SK-N-MC (cell line): ENCODE measurements around the gene AHCY.

Experiments
- EZH2 ChIP-seq: fragments of 200-600 bp; sonication (generic); IDR thresholded peaks from one replicate; pipeline ENCODE4 v1.6.1; 2017; ENCODE audit warnings: antibody characterized with exemption
- FOXP2 ChIP-seq: optimal IDR thresholded peaks from 2 replicates; pipeline ENCODE3; 2011; ENCODE audit warnings: mild to moderate bottlenecking, moderate library complexity; ENCODE audit not compliant: insufficient read depth; ENCODE audit errors: extremely low read length, control extremely low read depth
- POLR2AphosphoS5 ChIP-seq: IDR thresholded peaks from 2 replicates; pipeline ENCODE4 v1.6.1; 2012; ENCODE audit warnings: mild to moderate bottlenecking, low read depth, low read length, borderline replicate concordance

- TF ChIP-seq POLR2AphosphoS5 (no peak), FOXP2 (no peak), EZH2 (no peak)
These were observed 28.7 kb upstream of the AHCY start for GRCh38 chr20:34331838-34332237.
